KMS-11 (cell line): ENCODE data around the gene GPS1.

Experiments used
- H2AFZ ChIP-seq: fragments of 200-600 bp; sonication (generic); 2 replicates; pipeline ENCODE4 v1.6.1; 2016; ENCODE audit warnings: antibody characterized with exemption, mixed run types, low read depth
- H3K27ac ChIP-seq: fragments of 200-600 bp; sonication (generic); 2 replicates; pipeline ENCODE4 v1.6.1; 2016; ENCODE audit warnings: mild to moderate bottlenecking, mixed run types
- H3K27me3 ChIP-seq: fragments of 200-600 bp; sonication (generic); 2 replicates; pipeline ENCODE4 v1.6.1; 2017; ENCODE audit warnings: mild to moderate bottlenecking, low read depth, mixed run types, moderate library complexity; ENCODE audit not compliant: insufficient read depth
- H3K36me3 ChIP-seq: fragments of 200-600 bp; sonication (generic); 2 replicates; pipeline ENCODE4 v1.6.1; 2017; ENCODE audit warnings: mild to moderate bottlenecking, mixed run types; ENCODE audit not compliant: insufficient read depth
- H3K4me1 ChIP-seq: fragments of 200-600 bp; sonication (generic); 2 replicates; pipeline ENCODE4 v1.6.1; 2016; ENCODE audit warnings: mild to moderate bottlenecking, low read depth, mixed run types; ENCODE audit not compliant: poor library complexity, severe bottlenecking
- H3K4me2 ChIP-seq: fragments of 200-600 bp; sonication (generic); 2 replicates; pipeline ENCODE4 v1.7.0; 2016; ENCODE audit warnings: mild to moderate bottlenecking, mixed run types
- H3K4me3 ChIP-seq: fragments of 200-600 bp; sonication (generic); IDR thresholded peaks from 2 replicates; pipeline ENCODE4 v1.6.1; 2017; ENCODE audit warnings: low read depth, low read length, mixed read lengths; ENCODE audit not compliant: insufficient read depth
- H3K79me2 ChIP-seq: fragments of 200-600 bp; sonication (generic); 2 replicates; pipeline ENCODE4 v1.6.1; 2016; ENCODE audit warnings: low read depth, mixed run types; ENCODE audit not compliant: insufficient read depth
- H3K9ac ChIP-seq: fragments of 200-600 bp; sonication (generic); 2 replicates; pipeline ENCODE4 v1.6.1; 2016; ENCODE audit warnings: mild to moderate bottlenecking, mixed run types
- H4K20me1 ChIP-seq: fragments of 200-600 bp; sonication (generic); 2 replicates; pipeline ENCODE4 v1.6.1; 2016; ENCODE audit warnings: mild to moderate bottlenecking, mixed run types; ENCODE audit not compliant: insufficient read depth
- TF ChIP-seq, protein P1 (sequence below): fragments of 200-600 bp; sonication (generic); conservative IDR thresholded peaks from 2 replicates; pipeline ENCODE4 v1.6.1; 2017; ENCODE audit warnings: low read depth, mild to moderate bottlenecking, antibody characterized with exemption, low read length, moderate library complexity, mixed read lengths

GPS1 gene

DNA sequence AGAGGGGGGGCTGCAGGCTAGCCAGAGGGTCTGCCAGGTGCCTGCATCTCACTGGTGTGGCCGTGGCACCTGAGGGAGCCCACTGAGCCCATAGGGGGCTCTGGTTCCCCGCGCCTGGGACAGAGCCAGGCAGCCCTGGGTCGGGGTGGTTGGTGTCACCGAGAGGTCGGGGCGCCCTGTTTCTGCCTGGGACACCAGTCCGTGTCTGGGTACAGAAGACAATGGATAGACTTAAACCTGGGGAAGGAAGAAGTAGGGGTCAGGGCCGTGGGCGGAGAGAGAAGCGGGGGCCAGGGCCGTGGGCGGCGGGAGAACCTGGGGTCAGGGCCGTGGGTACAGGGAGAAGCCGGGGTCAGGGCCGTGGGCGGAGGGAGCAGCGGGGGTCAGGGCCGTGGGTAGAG lies 3.1 kb upstream of the GPS1 start:
- H3K9ac ChIP-seq = no peak overlapping the region
- peaks cover 14% of the 10 kb centered on the region; the same call in 1 of the 2 replicates for H3K79me2 ChIP-seq
- H3K4me3 ChIP-seq = no peak overlapping the region
- no peak overlapping the region for H3K27ac ChIP-seq
- no peaks in the 10 kb centered on the region for H3K27me3 ChIP-seq
- peaks cover 20% of the 10 kb centered on the region for H3K4me1 ChIP-seq
- no peaks in the 10 kb centered on the region for H4K20me1 ChIP-seq
- H2AFZ ChIP-seq = no peak overlapping the region
- TF ChIP-seq, protein P1, sequence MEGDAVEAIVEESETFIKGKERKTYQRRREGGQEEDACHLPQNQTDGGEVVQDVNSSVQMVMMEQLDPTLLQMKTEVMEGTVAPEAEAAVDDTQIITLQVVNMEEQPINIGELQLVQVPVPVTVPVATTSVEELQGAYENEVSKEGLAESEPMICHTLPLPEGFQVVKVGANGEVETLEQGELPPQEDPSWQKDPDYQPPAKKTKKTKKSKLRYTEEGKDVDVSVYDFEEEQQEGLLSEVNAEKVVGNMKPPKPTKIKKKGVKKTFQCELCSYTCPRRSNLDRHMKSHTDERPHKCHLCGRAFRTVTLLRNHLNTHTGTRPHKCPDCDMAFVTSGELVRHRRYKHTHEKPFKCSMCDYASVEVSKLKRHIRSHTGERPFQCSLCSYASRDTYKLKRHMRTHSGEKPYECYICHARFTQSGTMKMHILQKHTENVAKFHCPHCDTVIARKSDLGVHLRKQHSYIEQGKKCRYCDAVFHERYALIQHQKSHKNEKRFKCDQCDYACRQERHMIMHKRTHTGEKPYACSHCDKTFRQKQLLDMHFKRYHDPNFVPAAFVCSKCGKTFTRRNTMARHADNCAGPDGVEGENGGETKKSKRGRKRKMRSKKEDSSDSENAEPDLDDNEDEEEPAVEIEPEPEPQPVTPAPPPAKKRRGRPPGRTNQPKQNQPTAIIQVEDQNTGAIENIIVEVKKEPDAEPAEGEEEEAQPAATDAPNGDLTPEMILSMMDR = no peak
- H3K4me2 ChIP-seq = no peak overlapping the region
- no peaks in the 10 kb centered on the region for H3K36me3 ChIP-seq

DNA sequence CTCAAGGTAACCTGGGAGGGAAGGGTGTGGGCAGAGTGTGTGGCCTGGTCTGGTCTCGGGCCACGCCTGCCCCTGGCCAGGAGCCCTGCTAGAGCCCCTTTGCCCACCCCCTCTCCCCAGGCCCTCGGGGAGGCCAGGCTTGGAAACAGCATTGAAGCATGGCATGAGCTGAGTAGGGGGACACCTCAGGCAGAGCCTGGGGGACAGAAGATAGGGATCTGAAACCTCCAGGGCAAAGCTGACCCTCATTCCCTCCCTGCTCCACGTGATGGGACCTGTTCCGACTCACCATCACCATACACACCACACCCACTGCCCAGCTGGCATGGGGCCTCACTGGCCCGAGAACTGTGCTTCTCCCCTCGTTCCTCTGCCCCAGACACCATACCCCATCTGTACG lies 2.6 kb upstream of the GPS1 start:
- H3K4me2 ChIP-seq = no peak overlapping the region
- H3K36me3 ChIP-seq = no peaks in the 10 kb centered on the region
- TF ChIP-seq, protein P1 = no peak

DNA sequence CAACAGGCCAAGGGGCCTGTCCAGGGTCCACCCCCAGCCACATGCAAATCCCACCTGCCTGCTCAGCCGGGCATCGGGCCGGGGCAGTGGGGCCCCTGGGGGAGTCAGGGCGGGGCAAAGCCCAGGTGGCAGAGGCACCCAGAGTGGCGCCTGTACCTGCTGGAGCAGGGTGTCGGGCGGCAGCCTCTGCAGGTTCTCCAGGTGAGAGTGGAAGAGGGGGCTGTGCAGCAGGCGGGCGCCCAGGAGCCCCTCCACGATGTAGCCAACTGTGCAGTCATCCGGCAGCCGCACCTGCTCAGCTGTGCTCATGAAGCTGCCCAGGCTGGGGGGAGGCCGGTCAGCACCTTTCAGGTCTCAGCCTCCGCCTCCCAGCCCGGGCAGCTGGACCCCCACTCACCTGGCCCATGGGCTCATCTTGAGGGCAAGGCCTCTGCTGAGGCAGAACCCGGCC lies 2.2 kb upstream of the GPS1 start:
- no peaks in the 10 kb centered on the region for H4K20me1 ChIP-seq

More for the DNA sequence above, 2.6 kb upstream of the GPS1 start:
- Histone ChIP-seq H2AFZ (no peak overlapping the region), H3K4me1 (peaks cover 23% of the 10 kb centered on the region), H3K4me3 (no peak overlapping the region), H3K9ac (no peak overlapping the region), H3K27ac (no peak overlapping the region), H4K20me1 (no peaks in the 10 kb centered on the region), H3K27me3 (no peaks in the 10 kb centered on the region), H3K79me2 (peaks cover 17% of the 10 kb centered on the region; the same call in 1 of the 2 replicates)

DNA sequence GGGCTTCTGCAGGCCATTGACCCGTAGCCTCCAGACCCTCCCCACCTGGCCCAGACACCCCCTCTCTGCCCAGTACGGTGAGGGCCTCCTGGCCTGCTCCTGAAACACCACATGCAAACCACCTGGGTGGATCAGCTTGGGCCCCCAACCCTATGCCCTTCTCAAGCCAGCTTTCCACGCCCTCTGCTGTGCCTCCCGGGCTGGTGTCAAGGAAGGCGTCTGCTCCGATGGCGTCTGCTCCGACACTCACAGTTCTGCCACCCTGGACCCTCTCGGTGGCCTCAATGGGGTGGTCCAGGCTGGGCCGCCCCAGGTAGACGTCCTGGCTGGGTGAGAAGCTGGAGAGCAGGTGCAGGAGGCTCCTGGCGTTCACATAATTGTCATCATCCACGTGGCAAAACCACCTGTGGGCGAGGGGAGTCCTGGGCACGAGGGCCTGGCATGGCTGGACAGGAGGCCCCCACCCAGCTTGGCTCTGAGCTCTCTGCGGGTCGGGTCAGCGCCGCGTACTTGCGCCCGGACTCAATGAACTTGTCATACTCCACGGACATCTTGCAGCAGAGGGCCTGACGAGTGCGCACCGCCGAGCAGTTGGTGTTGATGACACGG lies 1.4 kb upstream of the GPS1 start:
- peaks cover 23% of the 10 kb centered on the region for H3K4me1 ChIP-seq
- no peak overlapping the region for H3K4me3 ChIP-seq
- peaks cover 3% of the 10 kb centered on the region; the same call in 1 of the 2 replicates for H3K36me3 ChIP-seq
- peaks cover 17% of the 10 kb centered on the region; the same call in 1 of the 2 replicates for H3K79me2 ChIP-seq
- H3K9ac ChIP-seq = no peak overlapping the region
- TF ChIP-seq, protein P1 = no peak
- no peak overlapping the region for H3K27ac ChIP-seq
- H3K4me2 ChIP-seq = no peak overlapping the region; the same call in 1 of the 2 replicates
- no peaks in the 10 kb centered on the region for H4K20me1 ChIP-seq
- no peaks in the 10 kb centered on the region for H3K27me3 ChIP-seq
- no peak overlapping the region for H2AFZ ChIP-seq

More for the DNA sequence above, 2.2 kb upstream of the GPS1 start:
- no peak overlapping the region for H2AFZ ChIP-seq
- peaks cover 17% of the 10 kb centered on the region; the same call in 1 of the 2 replicates for H3K79me2 ChIP-seq
- H3K4me3 ChIP-seq = no peak overlapping the region
- no peak overlapping the region for H3K4me2 ChIP-seq
- TF ChIP-seq, protein P1 = no peak
- H3K27ac ChIP-seq = no peak overlapping the region
- H3K27me3 ChIP-seq = no peaks in the 10 kb centered on the region
- no peaks in the 10 kb centered on the region; the same call in 1 of the 2 replicates for H3K36me3 ChIP-seq
- no peak overlapping the region for H3K9ac ChIP-seq
- H3K4me1 ChIP-seq = peaks cover 23% of the 10 kb centered on the region
